CD4-positive, CD25-positive, alpha-beta regulatory T cell (primary cell): Measurements from ENCODE around the gene EED. TPM values are rescaled to one million over a fixed set of nuclear protein-coding genes. Genes with fewer than 3 reads are reported as not detected.
A peak's percentile ranks its signal among the peaks of the same experiment; 100 is the strongest.
"Not testable (repeated sequence)": the region's sequence is repeated elsewhere in the genome, so short reads cannot be mapped to it uniquely, and the experiment has no call there.

Experiments used
- ATAC-seq, 2 donors: fragments of 150-1000 bp; cut with Tn5 transposase; one replicate each; pipeline ENCODE4 v1.10.0; 2021; ENCODE audit warnings: low read depth in 2 of 2, moderate number of reproducible peaks in 2 of 2, moderate library complexity in 1 of 2
- DNase-seq, 3 donors: peaks; one replicate each; pipeline versions ENCODE4 v3.0.0 to v3.0.0-alpha.2; 2012 to 2022; ENCODE audit warnings: mixed read lengths in 1 of 3
- H3K27ac ChIP-seq: one replicate; pipeline ENCODE4 v1.7.0; 2013; ENCODE audit warnings: mild to moderate bottlenecking, low read length; ENCODE audit not compliant: insufficient read depth, poor library complexity, severe bottlenecking
- H3K27me3 ChIP-seq: one replicate; pipeline ENCODE4 v1.7.0; 2013; ENCODE audit warnings: low read length; ENCODE audit not compliant: control insufficient read depth, insufficient read depth
- H3K36me3 ChIP-seq: one replicate; pipeline ENCODE4 v1.7.0; 2013; ENCODE audit warnings: mild to moderate bottlenecking, low read length, moderate library complexity; ENCODE audit not compliant: control insufficient read depth, insufficient read depth
- H3K4me1 ChIP-seq: 2 replicates; pipeline ENCODE4 v1.7.0; 2013; ENCODE audit warnings: mild to moderate bottlenecking, low read length; ENCODE audit not compliant: insufficient read depth, control insufficient read depth, poor library complexity, severe bottlenecking
- H3K4me3 ChIP-seq: one replicate; pipeline ENCODE4 v1.7.0; 2013; ENCODE audit warnings: low read depth, mild to moderate bottlenecking, low read length, moderate library complexity
- H3K9me3 ChIP-seq, 2 experiments: 1 replicate in 1 of 2; 2 replicates in 1 of 2; pipeline ENCODE4 v1.7.0; 2013; ENCODE audit warnings: low read length in 2 of 2, mild to moderate bottlenecking in 1 of 2, moderate library complexity in 1 of 2; ENCODE audit not compliant: control insufficient read depth in 2 of 2
- H3K27ac Mint-ChIP-seq, 3 donors: one replicate each; pipeline ENCODE4 v1.8.0; 2020 to 2022; ENCODE audit warnings: mild to moderate bottlenecking in 3 of 3, mixed read lengths in 3 of 3, moderate library complexity in 2 of 3
- H3K27me3 Mint-ChIP-seq: one replicate; pipeline ENCODE4 v1.8.0; 2022; ENCODE audit warnings: mild to moderate bottlenecking, mixed read lengths
- H3K36me3 Mint-ChIP-seq: one replicate; pipeline ENCODE4 v1.8.0; 2020; ENCODE audit warnings: mixed read lengths
- H3K4me1 Mint-ChIP-seq, 4 donors: one replicate each; pipeline ENCODE4 v1.8.0; 2020 to 2022; ENCODE audit warnings: mixed read lengths in 4 of 4, mild to moderate bottlenecking in 1 of 4
- H3K4me3 Mint-ChIP-seq, 4 donors: one replicate each; pipeline ENCODE4 v1.8.0; 2020 to 2022; ENCODE audit warnings: mild to moderate bottlenecking in 4 of 4, mixed read lengths in 4 of 4, moderate library complexity in 3 of 4
- H3K9me3 Mint-ChIP-seq, 7 donors: one replicate each; pipeline ENCODE4 v1.8.0; 2020 to 2022; ENCODE audit warnings: mixed read lengths in 7 of 7, mild to moderate bottlenecking in 3 of 7, moderate library complexity in 2 of 7
- polyA plus RNA-seq, 4 donors: library from polyadenylated mRNA; unstranded; fragments of 300-500 nt; fragmentation: Illumina TruSeq; gene quantifications; one replicate each; pipeline ENCODE4 v1.2.3, GENCODE V29; 2021
- total RNA-seq: library from RNA; stranded (reverse); gene quantifications from one replicate; pipeline ENCODE4 v1.2.3, GENCODE V29; 2022

Gene EED
- total and polyA plus RNA-seq, 5 donors from 2014 or later, result 23.7 to 65.7 (median 29.8) TPM

DNA sequence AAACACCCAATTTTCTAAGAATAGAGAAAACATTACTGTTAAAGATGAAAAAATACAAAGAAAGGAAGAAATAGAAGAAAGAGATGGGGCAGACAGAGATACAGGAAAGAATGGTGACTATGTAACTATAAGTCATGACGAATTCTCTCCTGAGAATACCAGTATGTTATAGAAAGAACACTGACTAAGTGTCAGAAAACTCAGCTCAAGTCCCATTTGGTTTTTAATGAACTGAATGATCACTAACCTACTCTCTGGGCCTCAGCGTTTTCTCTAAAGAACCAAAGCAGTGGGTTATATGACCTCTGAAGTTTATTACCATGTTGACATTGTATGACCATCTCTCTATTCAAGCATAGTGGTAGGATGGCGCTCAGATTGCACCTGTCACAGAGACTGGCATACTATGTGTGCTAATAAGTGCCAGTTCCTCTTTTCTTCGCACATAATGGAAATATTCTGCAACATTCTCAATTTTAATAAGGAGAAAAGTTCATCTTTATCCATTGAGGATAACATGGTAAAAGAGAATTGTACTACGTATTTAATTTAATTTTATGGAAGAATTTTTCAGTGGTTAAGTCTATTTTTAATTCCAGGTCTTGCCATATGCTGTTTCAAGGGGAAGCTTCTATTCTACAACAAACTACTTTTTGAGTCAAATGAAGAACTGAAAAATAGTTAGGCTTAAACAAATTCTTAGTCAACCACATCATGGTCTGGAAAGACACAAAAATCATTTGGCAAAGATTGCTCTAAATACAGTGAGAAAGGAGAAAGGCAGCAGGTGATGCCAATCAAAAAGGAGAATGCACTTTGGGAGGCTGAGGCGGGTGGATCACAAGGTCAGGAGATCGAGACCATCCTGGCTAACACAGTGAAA lies 25.0 kb upstream of the EED start:
- Mint-ChIP-seq H3K27me3 (no peaks in the 10 kb centered on the region), H3K4me3 (no peak overlapping the region)
- peak; percentile 36 to 41 for ATAC-seq

DNA sequence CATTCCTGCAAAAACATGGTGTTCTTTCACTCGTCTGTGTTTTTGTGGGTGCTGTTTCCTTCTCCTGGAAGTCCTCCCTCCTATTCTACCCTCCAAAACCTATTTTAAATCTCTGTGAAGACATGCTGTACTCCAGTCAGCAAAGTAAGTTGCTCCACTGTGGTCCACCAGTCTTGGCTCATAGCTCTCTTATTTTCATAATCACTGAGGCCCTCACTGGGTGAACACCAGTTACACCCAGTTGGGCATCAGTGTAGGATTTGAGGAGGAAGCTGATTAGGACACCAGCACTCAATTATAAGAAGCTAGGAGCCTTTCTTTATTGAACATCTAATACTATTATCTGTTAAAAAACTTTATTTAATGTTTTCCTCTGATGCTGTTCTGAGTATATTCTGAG lies 23.9 kb upstream of the EED start:
- H3K27ac ChIP-seq, result no peak overlapping the region
- Mint-ChIP-seq H3K4me1 (peaks cover 8 to 12% (median 11%) of the 10 kb centered on the region in 4 donors), H3K27me3 (no peaks in the 10 kb centered on the region), H3K4me3 (no peak overlapping the region), H3K36me3 (no peaks in the 10 kb centered on the region), H3K27ac (no peak overlapping the region), H3K9me3 (peaks cover 0 to 6% (median 3%) of the 10 kb centered on the region in 7 donors)
- no peaks in the 10 kb centered on the region for H3K9me3 ChIP-seq
- DNase-seq (no peak), ATAC-seq (no peak)
- H3K36me3 ChIP-seq, result no peaks in the 10 kb centered on the region
- H3K4me1 ChIP-seq, result peaks cover 5% of the 10 kb centered on the region
- H3K27me3 ChIP-seq, result no peaks in the 10 kb centered on the region
- H3K4me3 ChIP-seq, result no peak overlapping the region

More for the DNA sequence above, 25.0 kb upstream of the EED start:
- Histone ChIP-seq H3K9me3 (no peaks in the 10 kb centered on the region), H3K27me3 (no peaks in the 10 kb centered on the region), H3K4me1 (peaks cover 5% of the 10 kb centered on the region), H3K36me3 (no peaks in the 10 kb centered on the region), H3K4me3 (no peak overlapping the region), H3K27ac (no peak overlapping the region)
- H3K36me3 Mint-ChIP-seq, result no peaks in the 10 kb centered on the region
- no peak overlapping the region for H3K27ac Mint-ChIP-seq
- DNase-seq, result no peak
- H3K9me3 Mint-ChIP-seq, result peaks cover 0 to 5% (median 3%) of the 10 kb centered on the region in 7 donors
- peaks cover 11 to 17% (median 12%) of the 10 kb centered on the region in 4 donors for H3K4me1 Mint-ChIP-seq

DNA sequence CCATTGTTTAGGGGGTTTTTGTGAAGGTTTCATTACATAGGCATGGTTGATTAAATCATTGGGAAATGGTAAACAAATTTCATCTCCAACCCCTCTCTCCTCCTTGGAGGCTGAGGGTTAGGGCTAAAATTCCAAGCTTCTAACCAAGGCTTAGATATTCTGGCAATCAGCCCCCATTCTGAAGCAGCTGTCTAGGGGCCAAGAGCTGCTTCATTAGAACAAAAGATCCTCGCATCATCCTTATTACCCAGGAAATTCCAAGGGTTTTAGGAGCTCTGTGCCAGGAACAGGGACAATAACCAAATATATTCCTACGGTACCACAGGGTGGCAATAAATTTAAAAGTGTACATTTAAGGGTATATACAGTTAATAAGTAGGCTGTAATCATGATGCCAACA lies 22.5 kb upstream of the EED start:
- no peaks in the 10 kb centered on the region for H3K27me3 Mint-ChIP-seq
- Histone ChIP-seq H3K27me3 (no peaks in the 10 kb centered on the region), H3K9me3 (no peaks in the 10 kb centered on the region), H3K36me3 (no peaks in the 10 kb centered on the region), H3K4me3 (no peak overlapping the region), H3K4me1 (peaks cover 5% of the 10 kb centered on the region), H3K27ac (no peak overlapping the region)
- peaks cover 7 to 11% (median 9%) of the 10 kb centered on the region in 4 donors for H3K4me1 Mint-ChIP-seq
- DNase-seq, result no peak
- peaks cover 0 to 6% (median 3%) of the 10 kb centered on the region in 7 donors for H3K9me3 Mint-ChIP-seq
- ATAC-seq, result no peak
- no peaks in the 10 kb centered on the region for H3K36me3 Mint-ChIP-seq
- H3K4me3 Mint-ChIP-seq, result no peak overlapping the region
- no peak overlapping the region for H3K27ac Mint-ChIP-seq

DNA sequence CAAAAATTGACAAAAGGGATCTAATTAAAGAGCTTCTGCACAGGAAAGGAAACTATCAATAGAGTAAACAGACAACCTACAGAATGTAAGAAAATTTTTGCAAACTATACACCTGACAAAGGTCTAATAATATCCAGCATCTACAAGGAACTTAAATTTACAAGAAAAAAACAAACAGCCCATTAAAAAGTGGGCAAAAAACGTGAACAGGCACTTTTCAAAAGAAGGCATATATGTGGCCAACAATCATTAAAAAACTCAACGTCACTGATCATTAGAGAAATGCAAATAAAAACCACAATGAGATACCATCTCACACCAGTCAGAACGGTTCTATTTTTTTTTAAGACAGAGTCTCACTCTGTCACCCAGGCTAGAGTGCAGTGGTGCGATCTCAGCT lies 20.0 kb upstream of the EED start:
- H3K4me1 ChIP-seq, H3K36me3 Mint-ChIP-seq, H3K4me3 ChIP-seq, H3K27ac Mint-ChIP-seq, DNase-seq, H3K36me3 ChIP-seq, H3K4me1 Mint-ChIP-seq, H3K9me3 Mint-ChIP-seq, H3K9me3 ChIP-seq, H3K27me3 ChIP-seq, H3K4me3 Mint-ChIP-seq, H3K27ac ChIP-seq, H3K27me3 Mint-ChIP-seq, ATAC-seq: not testable (repeated sequence)

DNA sequence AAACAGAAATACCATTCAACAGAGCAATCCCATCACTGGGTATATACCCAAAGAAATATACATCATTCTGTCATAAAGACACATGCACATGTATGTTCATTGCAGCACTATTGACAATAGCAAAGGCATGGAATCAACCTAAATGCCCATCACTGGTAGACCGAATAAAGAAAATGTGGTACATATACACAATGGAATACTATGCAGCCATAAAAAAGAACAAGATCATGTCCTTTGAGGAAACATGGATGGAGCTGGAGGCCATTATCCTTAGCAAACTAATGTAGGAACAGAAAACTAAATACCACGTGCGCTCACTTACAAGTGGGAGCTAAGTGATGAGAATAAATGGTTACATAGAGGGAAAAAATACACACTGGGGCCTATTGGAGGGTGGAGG lies 19.2 kb upstream of the EED start:
- not testable (repeated sequence) for H3K36me3 Mint-ChIP-seq, H3K9me3 Mint-ChIP-seq, H3K9me3 ChIP-seq, H3K36me3 ChIP-seq, ATAC-seq, H3K4me3 Mint-ChIP-seq, H3K27ac ChIP-seq, H3K4me3 ChIP-seq, DNase-seq, H3K4me1 ChIP-seq, H3K4me1 Mint-ChIP-seq, H3K27me3 Mint-ChIP-seq, H3K27ac Mint-ChIP-seq, H3K27me3 ChIP-seq

DNA sequence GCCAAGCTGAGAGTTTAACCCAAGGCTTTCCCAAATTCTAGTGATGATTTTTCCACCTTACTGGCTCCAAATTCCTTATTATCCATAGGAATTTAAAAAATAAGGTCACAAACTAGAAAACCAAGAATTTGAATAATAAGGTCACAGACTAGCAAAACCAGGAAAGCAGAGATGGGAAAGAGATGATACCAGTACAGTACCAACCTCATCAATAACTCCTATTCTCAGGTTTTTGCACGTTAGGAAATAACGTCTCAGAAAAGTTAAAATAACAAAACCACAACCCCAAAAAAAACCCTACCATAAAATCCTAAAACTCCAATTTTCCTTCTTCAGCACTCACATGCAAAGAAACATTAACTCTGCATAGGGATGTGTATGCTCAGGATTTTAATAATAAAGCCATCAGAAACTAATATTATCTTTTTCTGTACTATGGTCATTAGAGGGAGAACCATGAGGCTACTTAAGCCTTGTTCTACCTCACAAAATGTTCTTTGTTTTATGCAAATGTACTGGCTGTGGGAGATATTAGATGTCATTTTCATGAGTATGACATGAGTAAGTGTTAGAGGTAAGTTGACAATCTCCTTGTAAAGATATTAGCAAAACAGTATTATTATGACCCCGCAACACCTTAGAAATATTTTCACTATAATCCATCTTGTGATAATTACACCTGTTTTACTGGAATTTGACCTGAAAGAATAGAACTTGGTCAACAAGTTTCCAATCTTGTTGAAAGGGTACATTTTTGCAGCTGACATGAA lies 16.1 kb upstream of the EED start:
- DNase-seq, result no peak
- Mint-ChIP-seq H3K9me3 (peaks cover 0 to 6% (median 3%) of the 10 kb centered on the region in 7 donors), H3K4me3 (no peak overlapping the region), H3K27me3 (peaks cover 14% of the 10 kb centered on the region), H3K27ac (no peak overlapping the region), H3K4me1 (peaks cover 0 to 4% (median 1%) of the 10 kb centered on the region in 4 donors), H3K36me3 (no peaks in the 10 kb centered on the region)
- H3K36me3 ChIP-seq, result no peaks in the 10 kb centered on the region
- H3K4me3 ChIP-seq, result no peak overlapping the region
- H3K27ac ChIP-seq, result no peak overlapping the region
- no peaks in the 10 kb centered on the region for H3K4me1 ChIP-seq
- no peak for ATAC-seq
- no peaks in the 10 kb centered on the region for H3K9me3 ChIP-seq
- H3K27me3 ChIP-seq, result no peaks in the 10 kb centered on the region

DNA sequence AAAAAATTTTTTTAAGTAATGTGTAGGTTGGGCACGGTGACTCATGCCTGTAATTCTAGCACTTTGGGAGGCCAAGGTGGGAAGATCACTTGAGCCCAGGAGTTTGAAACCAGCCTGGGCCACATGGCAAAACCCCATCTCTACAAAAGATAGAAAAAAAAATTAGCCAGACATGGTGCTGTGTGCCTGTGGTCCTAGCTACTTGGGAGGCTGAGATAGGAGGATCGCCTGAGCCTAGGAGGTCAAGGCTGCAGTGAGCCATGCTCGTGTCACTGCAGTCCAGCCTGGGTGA lies 15.6 kb upstream of the EED start:
- H3K4me3 Mint-ChIP-seq, DNase-seq, H3K36me3 ChIP-seq, H3K4me3 ChIP-seq, H3K27ac ChIP-seq, H3K4me1 ChIP-seq, H3K4me1 Mint-ChIP-seq, H3K27ac Mint-ChIP-seq, H3K9me3 Mint-ChIP-seq, H3K27me3 ChIP-seq, H3K36me3 Mint-ChIP-seq, ATAC-seq, H3K9me3 ChIP-seq: not testable (repeated sequence)
- peaks cover 14% of the 10 kb centered on the region for H3K27me3 Mint-ChIP-seq
